GM04503 (cell line): ENCODE results near the gene PPP2R1A.
"Not testable (repeated sequence)": the region's sequence is repeated elsewhere in the genome, so short reads cannot be mapped to it uniquely, and the experiment has no call there.

Source experiments
- DNase-seq: peaks from one replicate; pipeline ENCODE4 v3.0.0-alpha.2; 2012; ENCODE audit warnings: low read depth

Gene PPP2R1A

GRCh38 chr19:52244021-52244420 is 54.2 kb downstream of the PPP2R1A start:
- DNase-seq: no peak

GRCh38 chr19:52248241-52248640 is 58.4 kb downstream of the PPP2R1A start:
- peak; percentile 18 for DNase-seq

- no peak for DNase-seq
These were observed 68.6 kb downstream of the PPP2R1A start for GRCh38 chr19:52258426-52258825.

- not testable (repeated sequence) for DNase-seq
These were observed 75.7 kb downstream of the PPP2R1A start for GRCh38 chr19:52265556-52265955.

- DNase-seq: peak; percentile 62
These were observed 79.7 kb downstream of the PPP2R1A start, which contains the start of gene ZNF766 for GRCh38 chr19:52269338-52270261. Gene ZNF766 (plus strand): TSS chr19:52269587. CDS start chr19:52269614, 27 bp downstream.

- peak; percentile 4 for DNase-seq
These were observed 80.5 kb downstream of the PPP2R1A start for GRCh38 chr19:52270266-52270885.

- no peak for DNase-seq
These were observed 83.4 kb downstream of the PPP2R1A start for GRCh38 chr19:52273301-52273700.

GRCh38 chr19:52274191-52274590 is 84.3 kb downstream of the PPP2R1A start:
- DNase-seq: no peak

GRCh38 chr19:52275988-52276387 is 86.1 kb downstream of the PPP2R1A start:
- no peak for DNase-seq

- DNase-seq: no peak
These were observed 87.6 kb downstream of the PPP2R1A start for GRCh38 chr19:52277471-52277870.
